ENCODE results near the gene ZBTB16.

Gene ZBTB16

GRCh38 chr11:114193730-114194679 is 134.5 kb downstream of the ZBTB16 start:
- DNase-seq (ENCODE audit: extremely low spot score), result no peak
- POLR2A ChIA-PET, result no interaction called here
- CTCF ChIA-PET, result interaction anchor here (1.0 to 1.7 kb wide), 4 partner anchors 10 to 67 kb away, joined by 3 to 7 read pairs (median 4); no protein-coding TSS in a partner anchor

DNA sequence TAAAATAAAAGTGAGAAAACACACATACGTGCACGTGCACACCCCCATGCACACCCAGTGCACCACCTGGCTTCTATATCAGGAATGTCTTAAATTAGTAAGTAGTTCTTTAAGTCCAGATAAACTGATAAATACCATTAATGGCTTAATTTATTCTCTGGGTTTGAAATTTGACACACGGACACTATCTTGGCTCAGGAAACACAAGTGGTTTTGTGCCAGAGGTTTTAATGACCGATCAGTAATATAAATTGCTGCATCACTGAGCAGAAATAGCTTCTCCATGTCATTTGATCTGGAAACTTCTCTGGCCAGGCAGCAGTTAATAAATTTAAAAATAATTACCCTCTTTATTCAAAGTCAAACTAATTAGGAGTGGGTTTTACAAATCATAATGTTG is 135.2 kb downstream of the ZBTB16 start:
- ChIA-PET CTCF (no interaction called here), POLR2A (no interaction called here)
- no peak for TF ChIP-seq CTCF (IDR thresholded peaks at IDR 0.05; ENCODE audit: control extremely low read depth, extremely low read depth, low read depth, missing control alignments)
- no peak for DNase-seq (ENCODE audit: extremely low spot score)

More at GRCh38 chr11:114193730-114194679, 134.5 kb downstream of the ZBTB16 start:
- no peak for TF ChIP-seq CTCF (IDR thresholded peaks at IDR 0.05; ENCODE audit: control extremely low read depth, extremely low read depth, low read depth, missing control alignments)

- TF ChIP-seq CTCF (IDR thresholded peaks at IDR 0.05; ENCODE audit: control extremely low read depth, extremely low read depth, low read depth, missing control alignments), result no peak
- ChIA-PET CTCF (no interaction called here), POLR2A (no interaction called here)
- DNase-seq (ENCODE audit: extremely low spot score), result no peak
Measured at GRCh38 chr11:114195151-114195550, 135.6 kb downstream of the ZBTB16 start.

- POLR2A ChIA-PET, result no interaction called here
- no peak for TF ChIP-seq CTCF (IDR thresholded peaks at IDR 0.05; ENCODE audit: control extremely low read depth, extremely low read depth, low read depth, missing control alignments)
- CTCF ChIA-PET, result interaction anchor here (1.1 to 1.4 kb wide), 2 partner anchors 19 to 299 kb away, joined by 3 to 4 read pairs; no protein-coding TSS in a partner anchor
- DNase-seq (ENCODE audit: extremely low spot score), result no peak
Measured at GRCh38 chr11:114195981-114196731, 136.6 kb downstream of the ZBTB16 start.

DNA sequence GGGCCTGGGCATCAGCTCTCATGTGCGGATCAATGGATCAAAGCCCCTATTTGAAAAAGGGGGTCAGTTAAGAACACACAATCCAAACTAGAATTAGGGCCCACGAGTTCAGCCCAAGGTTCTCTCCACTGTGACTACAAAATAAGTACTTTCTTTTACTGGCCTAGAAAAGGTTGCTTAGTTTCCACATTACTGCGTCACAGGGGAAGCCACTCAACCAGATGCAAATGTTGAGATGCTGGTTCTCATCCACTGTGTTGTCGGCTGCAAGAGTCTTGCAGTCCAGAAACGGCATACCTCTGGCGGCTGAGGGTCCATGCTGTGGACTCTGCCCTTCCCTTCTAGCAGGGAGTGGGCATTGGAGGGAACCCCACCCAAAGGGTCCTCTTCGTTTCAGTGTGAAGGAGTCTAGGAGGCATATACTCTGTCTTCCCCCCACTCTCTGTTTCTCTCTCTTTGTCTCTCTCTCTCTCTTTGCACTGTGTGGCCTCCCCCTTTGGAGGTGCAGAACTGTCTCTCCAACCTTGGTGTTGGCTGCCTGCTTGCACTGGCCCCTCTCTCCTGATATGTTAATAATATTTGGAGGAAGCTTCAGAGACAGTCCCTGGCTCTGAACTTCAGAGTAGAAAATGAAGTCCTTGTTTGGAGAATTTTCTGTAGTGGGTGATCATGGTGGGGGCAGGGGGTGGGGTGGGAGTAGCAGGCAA is 137.6 kb downstream of the ZBTB16 start:
- TF ChIP-seq CTCF (IDR thresholded peaks at IDR 0.05; ENCODE audit: control extremely low read depth, extremely low read depth, low read depth, missing control alignments), result no peak
- ChIA-PET CTCF (interaction anchor here (1.1 to 1.4 kb wide), 2 partner anchors 20 to 300 kb away, joined by 3 to 4 read pairs; no protein-coding TSS in a partner anchor), POLR2A (no interaction called here)
- no peak for DNase-seq (ENCODE audit: extremely low spot score)

Measured in GM10248 (cell line).